Stimulated activated naive CD8-positive, alpha-beta T cell treated with anti-CD3 and anti-CD28 coated beads, Interleukin-15, Interleukin-2, amounts not matched to agents 100 ng/mL and 50 ng/mL, for 24 hours (primary cell): ENCODE results near the gene CNN2.

Source experiments
- H3K27ac Mint-ChIP-seq: one replicate; pipeline ENCODE4 v1.8.0; 2021; ENCODE audit warnings: mild to moderate bottlenecking, mixed read lengths
- H3K27me3 Mint-ChIP-seq: one replicate; pipeline ENCODE4 v1.8.0; 2021; ENCODE audit warnings: mixed read lengths
- H3K36me3 Mint-ChIP-seq: one replicate; pipeline ENCODE4 v1.8.0; 2021; ENCODE audit warnings: low read depth, mixed read lengths
- H3K4me1 Mint-ChIP-seq: one replicate; pipeline ENCODE4 v1.8.0; 2021; ENCODE audit warnings: low read depth, mixed read lengths
- H3K4me3 Mint-ChIP-seq: one replicate; pipeline ENCODE4 v1.8.0; 2021; ENCODE audit warnings: mild to moderate bottlenecking, mixed read lengths
- H3K9me3 Mint-ChIP-seq: one replicate; pipeline ENCODE4 v1.8.0; 2021; ENCODE audit warnings: mixed read lengths

The CNN2 gene

DNA sequence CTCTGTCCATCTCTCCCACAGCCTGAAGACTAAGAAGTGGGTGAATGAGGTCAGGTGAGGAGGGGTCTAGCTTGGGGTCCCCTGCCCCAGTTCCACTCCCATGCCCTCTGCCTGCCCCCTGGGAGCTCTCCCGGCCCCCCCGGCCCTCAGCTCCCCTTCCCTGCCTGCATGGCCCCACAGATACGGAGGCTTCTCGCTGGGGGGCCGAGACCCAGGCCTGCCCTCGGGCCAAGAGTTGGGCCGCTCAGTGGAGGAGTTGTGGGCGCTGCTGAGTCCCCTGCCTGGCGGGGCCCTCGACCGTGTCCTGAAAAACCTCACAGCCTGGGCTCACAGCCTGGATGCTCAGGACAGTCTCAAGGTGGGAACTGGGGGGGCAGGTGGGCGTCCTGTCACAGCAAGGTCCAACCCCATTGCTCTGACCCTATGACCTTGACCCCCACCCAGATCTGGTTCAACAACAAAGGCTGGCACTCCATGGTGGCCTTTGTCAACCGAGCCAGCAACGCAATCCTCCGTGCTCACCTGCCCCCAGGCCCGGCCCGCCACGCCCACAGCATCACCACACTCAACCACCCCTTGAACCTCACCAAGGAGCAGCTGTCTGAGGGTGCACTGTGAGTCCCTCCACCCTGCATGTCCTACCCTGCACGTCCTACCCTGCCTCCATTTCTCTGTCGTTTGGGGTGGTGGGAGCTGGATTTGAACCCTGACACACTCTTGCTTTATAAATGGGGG is 29.6 kb downstream of the CNN2 start:
- Mint-ChIP-seq H3K27ac (no peak overlapping the region), H3K36me3 (peaks cover 12% of the 10 kb centered on the region), H3K4me1 (peaks cover 13% of the 10 kb centered on the region), H3K4me3 (no peak overlapping the region), H3K9me3 (no peaks in the 10 kb centered on the region), H3K27me3 (no peaks in the 10 kb centered on the region)

DNA sequence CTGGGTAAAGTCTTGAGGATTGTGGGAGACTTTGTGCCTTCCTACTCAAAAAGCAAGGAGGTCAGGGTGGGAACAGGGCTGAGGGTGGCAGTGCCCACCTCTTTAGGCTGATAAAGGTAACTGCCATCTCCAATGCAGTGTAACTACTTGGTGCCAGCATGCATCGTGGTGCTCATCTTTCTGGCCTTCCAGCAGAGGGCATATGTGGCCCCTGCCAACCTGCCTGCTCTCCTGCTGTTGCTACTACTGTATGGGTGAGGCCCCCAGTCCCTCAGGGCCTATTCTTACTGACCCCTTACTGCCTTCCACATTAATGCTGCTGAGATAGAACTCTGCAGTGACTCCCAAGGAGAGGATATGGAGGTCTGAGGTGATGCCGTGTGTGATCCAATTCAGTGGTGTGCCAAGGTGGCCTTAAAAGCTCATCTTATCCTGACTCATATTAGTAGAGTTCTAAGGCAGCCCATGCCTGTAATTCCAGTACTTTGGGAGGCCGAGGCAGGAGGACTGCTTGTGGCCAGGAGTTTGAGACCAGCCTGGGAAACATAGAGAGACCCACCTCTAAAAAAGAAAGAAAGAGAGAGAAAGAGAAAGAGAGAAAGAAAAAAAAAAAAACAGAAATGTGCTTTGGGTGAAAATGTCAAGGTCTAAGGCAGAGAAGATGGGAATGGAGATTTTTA is 30.9 kb downstream of the CNN2 start:
- no peak overlapping the region for H3K4me3 Mint-ChIP-seq
- no peaks in the 10 kb centered on the region for H3K27me3 Mint-ChIP-seq
- peaks cover 13% of the 10 kb centered on the region for H3K4me1 Mint-ChIP-seq
- H3K9me3 Mint-ChIP-seq: no peaks in the 10 kb centered on the region
- peaks cover 12% of the 10 kb centered on the region for H3K36me3 Mint-ChIP-seq
- no peak overlapping the region for H3K27ac Mint-ChIP-seq

- no peaks in the 10 kb centered on the region for H3K27me3 Mint-ChIP-seq
- no peak overlapping the region for H3K4me3 Mint-ChIP-seq
- peak overlapping the region; percentile 1 for H3K27ac Mint-ChIP-seq
- no peaks in the 10 kb centered on the region for H3K9me3 Mint-ChIP-seq
- H3K4me1 Mint-ChIP-seq: peaks cover 13% of the 10 kb centered on the region
- H3K36me3 Mint-ChIP-seq: peaks cover 12% of the 10 kb centered on the region
Measured at GRCh38 chr19:1058112-1058511, 31.7 kb downstream of the CNN2 start.

GRCh38 chr19:1060689-1061088 is 34.3 kb downstream of the CNN2 start:
- Mint-ChIP-seq H3K27me3 (no peaks in the 10 kb centered on the region), H3K4me3 (no peak overlapping the region), H3K27ac (no peak overlapping the region), H3K4me1 (peaks cover 27% of the 10 kb centered on the region), H3K9me3 (no peaks in the 10 kb centered on the region), H3K36me3 (peaks cover 12% of the 10 kb centered on the region)

DNA sequence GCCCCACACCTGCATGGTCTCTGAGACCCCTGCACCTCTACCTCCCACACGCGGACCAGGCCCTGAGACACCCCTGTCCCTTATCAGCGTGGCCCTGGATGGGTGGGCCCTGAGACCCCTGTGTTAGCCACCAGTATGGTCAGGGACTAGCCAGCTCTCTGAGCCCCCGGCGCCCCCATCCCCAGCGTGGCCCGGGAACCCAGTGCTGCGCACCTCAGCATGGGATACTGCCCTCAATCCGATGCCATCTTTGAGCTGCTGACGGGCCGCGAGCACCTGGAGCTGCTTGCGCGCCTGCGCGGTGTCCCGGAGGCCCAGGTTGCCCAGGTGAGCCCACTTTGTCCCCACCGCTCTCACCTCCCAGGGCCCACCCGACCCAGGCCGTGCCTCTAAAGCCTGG is 35.6 kb downstream of the CNN2 start:
- Mint-ChIP-seq H3K36me3 (peaks cover 5% of the 10 kb centered on the region), H3K4me1 (peaks cover 31% of the 10 kb centered on the region), H3K4me3 (no peak overlapping the region), H3K27ac (no peak overlapping the region), H3K9me3 (no peaks in the 10 kb centered on the region), H3K27me3 (no peaks in the 10 kb centered on the region)

GRCh38 chr19:1062387-1063029 is 36.1 kb downstream of the CNN2 start:
- H3K36me3 Mint-ChIP-seq: peaks cover 2% of the 10 kb centered on the region
- no peak overlapping the region for H3K4me3 Mint-ChIP-seq
- H3K27me3 Mint-ChIP-seq: no peaks in the 10 kb centered on the region
- peaks cover 27% of the 10 kb centered on the region for H3K4me1 Mint-ChIP-seq
- no peaks in the 10 kb centered on the region for H3K9me3 Mint-ChIP-seq
- H3K27ac Mint-ChIP-seq: no peak overlapping the region

GRCh38 chr19:1063030-1063908 is 36.9 kb downstream of the CNN2 start:
- peaks cover 20% of the 10 kb centered on the region for H3K4me1 Mint-ChIP-seq
- no peaks in the 10 kb centered on the region for H3K27me3 Mint-ChIP-seq
- H3K9me3 Mint-ChIP-seq: no peaks in the 10 kb centered on the region
- no peak overlapping the region for H3K27ac Mint-ChIP-seq
- no peak overlapping the region for H3K4me3 Mint-ChIP-seq
- H3K36me3 Mint-ChIP-seq: no peaks in the 10 kb centered on the region

DNA sequence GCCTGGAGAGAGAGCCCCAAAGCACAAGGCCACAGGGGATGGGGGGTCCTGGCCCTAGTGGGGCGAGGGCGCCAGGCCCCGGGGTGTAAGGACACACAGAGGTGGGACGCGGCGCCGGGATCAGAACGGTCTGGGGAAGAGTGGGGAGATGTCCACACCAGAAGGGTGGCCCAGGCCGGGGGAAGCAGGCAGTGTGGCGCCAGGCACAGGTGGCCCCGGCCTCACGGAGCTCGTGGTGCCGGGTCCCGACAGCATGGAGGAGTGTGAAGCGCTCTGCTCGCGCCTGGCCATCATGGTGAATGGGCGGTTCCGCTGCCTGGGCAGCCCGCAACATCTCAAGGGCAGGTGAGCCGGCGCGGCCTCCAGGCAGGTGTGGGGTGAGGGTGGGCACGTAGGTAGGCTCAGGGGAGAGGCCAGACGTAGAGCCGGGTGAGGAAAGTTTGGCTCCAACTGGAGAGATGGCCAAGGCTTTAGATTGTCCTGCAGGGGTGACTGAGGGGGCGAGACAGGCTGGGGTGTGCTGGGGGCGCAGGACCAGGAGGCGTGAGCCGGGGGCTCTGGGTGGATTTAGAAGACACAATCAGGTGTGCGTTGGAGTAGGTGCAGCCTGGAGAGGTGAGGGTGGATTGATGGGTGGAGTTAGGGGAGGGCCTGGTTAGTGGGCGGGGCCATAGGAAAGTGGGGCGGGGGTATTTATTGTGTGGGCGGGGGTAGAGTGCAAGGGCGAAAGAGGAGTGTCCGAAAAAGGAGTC is 37.7 kb downstream of the CNN2 start:
- Mint-ChIP-seq H3K4me1 (peaks cover 24% of the 10 kb centered on the region), H3K9me3 (no peaks in the 10 kb centered on the region), H3K36me3 (peaks cover 6% of the 10 kb centered on the region), H3K4me3 (no peak overlapping the region), H3K27ac (no peak overlapping the region), H3K27me3 (no peaks in the 10 kb centered on the region)

DNA sequence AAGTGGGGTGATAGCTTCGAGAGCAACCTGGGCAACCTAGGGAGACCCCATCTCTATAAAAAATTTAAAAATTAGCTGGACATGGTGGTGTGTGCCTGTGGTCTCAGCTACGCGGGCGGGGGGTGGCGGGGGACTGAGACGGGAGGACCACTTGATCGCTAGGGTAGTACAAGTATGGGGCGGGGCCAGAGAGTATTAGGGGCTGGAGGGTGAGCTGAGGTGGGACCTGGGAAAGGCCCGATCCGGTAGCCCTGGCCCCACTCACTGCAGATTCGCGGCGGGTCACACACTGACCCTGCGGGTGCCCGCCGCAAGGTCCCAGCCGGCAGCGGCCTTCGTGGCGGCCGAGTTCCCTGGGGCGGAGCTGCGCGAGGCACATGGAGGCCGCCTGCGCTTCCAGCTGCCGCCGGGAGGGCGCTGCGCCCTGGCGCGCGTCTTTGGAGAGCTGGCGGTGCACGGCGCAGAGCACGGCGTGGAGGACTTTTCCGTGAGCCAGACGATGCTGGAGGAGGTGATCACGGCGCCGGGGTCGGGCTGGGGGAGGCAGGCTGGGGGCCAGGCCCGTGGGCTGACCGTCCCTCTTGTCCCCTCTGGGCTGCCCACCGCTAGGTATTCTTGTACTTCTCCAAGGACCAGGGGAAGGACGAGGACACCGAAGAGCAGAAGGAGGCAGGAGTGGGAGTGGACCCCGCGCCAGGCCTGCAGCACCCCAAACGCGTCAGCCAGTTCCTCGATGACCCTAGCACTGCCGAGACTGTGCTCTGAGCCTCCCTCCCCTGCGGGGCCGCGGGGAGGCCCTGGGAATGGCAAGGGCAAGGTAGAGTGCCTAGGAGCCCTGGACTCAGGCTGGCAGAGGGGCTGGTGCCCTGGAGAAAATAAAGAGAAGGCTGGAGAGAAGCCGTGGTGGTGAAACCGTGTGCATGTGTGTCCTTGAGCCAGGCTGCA is 38.5 kb downstream of the CNN2 start:
- Mint-ChIP-seq H3K9me3 (no peaks in the 10 kb centered on the region), H3K27ac (no peak overlapping the region), H3K4me1 (peaks cover 33% of the 10 kb centered on the region), H3K27me3 (no peaks in the 10 kb centered on the region), H3K36me3 (peaks cover 11% of the 10 kb centered on the region), H3K4me3 (peak overlapping the region; percentile 27)

DNA sequence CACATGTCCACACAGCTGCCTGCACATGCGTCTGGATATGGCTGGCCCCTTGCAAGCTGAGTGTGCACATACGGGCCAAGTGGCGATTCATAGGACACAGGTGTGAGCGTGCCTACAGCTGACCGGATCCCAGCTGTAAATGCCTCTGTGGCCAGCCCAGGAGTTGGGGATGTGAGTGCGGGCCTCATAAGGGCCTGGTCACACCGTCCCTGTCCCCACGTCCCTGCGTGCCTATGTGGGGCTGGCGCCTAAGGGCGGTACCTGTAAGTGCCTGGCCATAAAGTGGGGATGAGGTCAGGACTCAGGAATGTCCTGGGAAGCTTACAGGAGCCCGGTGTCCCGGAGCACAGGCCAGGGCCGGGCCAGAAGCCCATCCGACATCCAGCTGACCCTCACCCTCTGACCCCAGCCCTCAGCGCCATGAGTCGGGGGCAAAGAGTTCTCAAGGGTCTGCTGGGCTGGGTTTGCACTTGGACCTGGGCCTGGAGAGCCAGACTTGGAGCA is 39.2 kb downstream of the CNN2 start:
- Mint-ChIP-seq H3K27ac (no peak overlapping the region), H3K9me3 (no peaks in the 10 kb centered on the region), H3K4me1 (peaks cover 36% of the 10 kb centered on the region), H3K4me3 (peak overlapping the region; percentile 27), H3K27me3 (no peaks in the 10 kb centered on the region), H3K36me3 (peaks cover 11% of the 10 kb centered on the region)

GRCh38 chr19:1066251-1066747 is 39.9 kb downstream of the CNN2 start:
- H3K27ac Mint-ChIP-seq: no peak overlapping the region
- H3K36me3 Mint-ChIP-seq: peaks cover 11% of the 10 kb centered on the region
- H3K9me3 Mint-ChIP-seq: no peaks in the 10 kb centered on the region
- peak overlapping the region; percentile 57 for H3K4me3 Mint-ChIP-seq
- H3K4me1 Mint-ChIP-seq: peaks cover 36% of the 10 kb centered on the region
- H3K27me3 Mint-ChIP-seq: no peaks in the 10 kb centered on the region

- H3K27ac Mint-ChIP-seq: peak within 1 kb of the TSS; percentile 76
- peaks cover 14% of the 10 kb centered on the region for H3K36me3 Mint-ChIP-seq
- H3K9me3 Mint-ChIP-seq: no peaks in the 10 kb centered on the region
- H3K4me3 Mint-ChIP-seq: peak within 1 kb of the TSS; percentile 93
- peaks cover 40% of the 10 kb centered on the region for H3K4me1 Mint-ChIP-seq
- H3K27me3 Mint-ChIP-seq: no peaks in the 10 kb centered on the region
Measured at GRCh38 chr19:1066748-1067340, 40.4 kb downstream of the CNN2 start, which contains the start of gene ARHGAP45. Gene ARHGAP45 (plus strand): TSS chr19:1067167. CDS start chr19:1067406, 239 bp downstream.
